ENCODE data around the gene UBE2K. TPM values are rescaled to one million over a fixed set of nuclear protein-coding genes. Genes with fewer than 3 reads are reported as not detected.

Gene UBE2K
- total and polyA plus RNA-seq, 2 of the 13 experiments (the other 11 are each of a cell fraction or from before 2014, with no cell fraction given) = 36.2 to 81.0 TPM

GRCh38 chr4:39648827-39649558, 48.9 kb upstream of the UBE2K start (continued):
- TF ChIP-seq, protein P1, sequence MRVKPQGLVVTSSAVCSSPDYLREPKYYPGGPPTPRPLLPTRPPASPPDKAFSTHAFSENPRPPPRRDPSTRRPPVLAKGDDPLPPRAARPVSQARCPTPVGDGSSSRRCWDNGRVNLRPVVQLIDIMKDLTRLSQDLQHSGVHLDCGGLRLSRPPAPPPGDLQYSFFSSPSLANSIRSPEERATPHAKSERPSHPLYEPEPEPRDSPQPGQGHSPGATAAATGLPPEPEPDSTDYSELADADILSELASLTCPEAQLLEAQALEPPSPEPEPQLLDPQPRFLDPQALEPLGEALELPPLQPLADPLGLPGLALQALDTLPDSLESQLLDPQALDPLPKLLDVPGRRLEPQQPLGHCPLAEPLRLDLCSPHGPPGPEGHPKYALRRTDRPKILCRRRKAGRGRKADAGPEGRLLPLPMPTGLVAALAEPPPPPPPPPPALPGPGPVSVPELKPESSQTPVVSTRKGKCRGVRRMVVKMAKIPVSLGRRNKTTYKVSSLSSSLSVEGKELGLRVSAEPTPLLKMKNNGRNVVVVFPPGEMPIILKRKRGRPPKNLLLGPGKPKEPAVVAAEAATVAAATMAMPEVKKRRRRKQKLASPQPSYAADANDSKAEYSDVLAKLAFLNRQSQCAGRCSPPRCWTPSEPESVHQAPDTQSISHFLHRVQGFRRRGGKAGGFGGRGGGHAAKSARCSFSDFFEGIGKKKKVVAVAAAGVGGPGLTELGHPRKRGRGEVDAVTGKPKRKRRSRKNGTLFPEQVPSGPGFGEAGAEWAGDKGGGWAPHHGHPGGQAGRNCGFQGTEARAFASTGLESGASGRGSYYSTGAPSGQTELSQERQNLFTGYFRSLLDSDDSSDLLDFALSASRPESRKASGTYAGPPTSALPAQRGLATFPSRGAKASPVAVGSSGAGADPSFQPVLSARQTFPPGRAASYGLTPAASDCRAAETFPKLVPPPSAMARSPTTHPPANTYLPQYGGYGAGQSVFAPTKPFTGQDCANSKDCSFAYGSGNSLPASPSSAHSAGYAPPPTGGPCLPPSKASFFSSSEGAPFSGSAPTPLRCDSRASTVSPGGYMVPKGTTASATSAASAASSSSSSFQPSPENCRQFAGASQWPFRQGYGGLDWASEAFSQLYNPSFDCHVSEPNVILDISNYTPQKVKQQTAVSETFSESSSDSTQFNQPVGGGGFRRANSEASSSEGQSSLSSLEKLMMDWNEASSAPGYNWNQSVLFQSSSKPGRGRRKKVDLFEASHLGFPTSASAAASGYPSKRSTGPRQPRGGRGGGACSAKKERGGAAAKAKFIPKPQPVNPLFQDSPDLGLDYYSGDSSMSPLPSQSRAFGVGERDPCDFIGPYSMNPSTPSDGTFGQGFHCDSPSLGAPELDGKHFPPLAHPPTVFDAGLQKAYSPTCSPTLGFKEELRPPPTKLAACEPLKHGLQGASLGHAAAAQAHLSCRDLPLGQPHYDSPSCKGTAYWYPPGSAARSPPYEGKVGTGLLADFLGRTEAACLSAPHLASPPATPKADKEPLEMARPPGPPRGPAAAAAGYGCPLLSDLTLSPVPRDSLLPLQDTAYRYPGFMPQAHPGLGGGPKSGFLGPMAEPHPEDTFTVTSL (CRISPR knock-in tag; IDR thresholded peaks at IDR 0.05; ENCODE audit: borderline replicate concordance) = no peak
- no peak for TF ChIP-seq DNMT3B (CRISPR knock-in tag; conservative IDR thresholded peaks at IDR 0.05)
- TF ChIP-seq NKX3-1 (CRISPR knock-in tag; IDR thresholded peaks at IDR 0.05) = no peak; the same call in 1 of the 2 replicates
- no peak for TF ChIP-seq BATF2 (CRISPR knock-in tag; IDR thresholded peaks at IDR 0.05)
- no peak for TF ChIP-seq MLLT10 (CRISPR knock-in tag; IDR thresholded peaks at IDR 0.05)
- no peak for TF ChIP-seq CREM (IDR thresholded peaks at IDR 0.05)
- TF ChIP-seq CREM (CRISPR knock-in tag; IDR thresholded peaks at IDR 0.05) = no peak
- no peak for TF ChIP-seq MED1 (CRISPR knock-in tag; IDR thresholded peaks at IDR 0.05)

All from HepG2 (cell line).